Brain pericyte (primary cell): ENCODE data around the gene FRAS1.
"Not testable (repeated sequence)": the region's sequence is repeated elsewhere in the genome, so short reads cannot be mapped to it uniquely, and the experiment has no call there.

Source experiments
- DNase-seq: peaks from one replicate; pipeline ENCODE4 v3.0.0-alpha.2; 2012; ENCODE audit warnings: low read depth, low spot score

Gene FRAS1

GRCh38 chr4:78275450-78275849, 218.3 kb downstream of the FRAS1 start:
- DNase-seq, result not testable (repeated sequence)

DNA sequence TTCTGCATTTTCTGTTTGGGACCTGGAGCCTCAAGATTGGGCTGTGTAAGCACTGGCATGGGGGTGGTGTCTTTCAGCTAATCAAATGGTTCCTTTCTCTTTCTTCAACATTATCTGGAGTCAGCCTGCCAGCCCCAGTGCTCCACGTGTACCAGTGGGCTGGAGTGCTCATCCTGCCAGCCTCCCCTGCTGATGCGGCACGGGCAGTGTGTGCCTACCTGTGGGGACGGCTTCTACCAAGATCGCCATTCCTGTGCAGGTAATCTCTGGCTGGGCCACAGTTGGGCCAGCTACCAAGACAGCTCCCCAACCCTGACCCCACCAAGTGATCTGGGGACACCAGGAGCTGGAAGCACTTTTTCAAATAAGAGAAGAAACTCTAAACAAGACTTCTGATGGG, 229.2 kb downstream of the FRAS1 start:
- no peak for DNase-seq

DNA sequence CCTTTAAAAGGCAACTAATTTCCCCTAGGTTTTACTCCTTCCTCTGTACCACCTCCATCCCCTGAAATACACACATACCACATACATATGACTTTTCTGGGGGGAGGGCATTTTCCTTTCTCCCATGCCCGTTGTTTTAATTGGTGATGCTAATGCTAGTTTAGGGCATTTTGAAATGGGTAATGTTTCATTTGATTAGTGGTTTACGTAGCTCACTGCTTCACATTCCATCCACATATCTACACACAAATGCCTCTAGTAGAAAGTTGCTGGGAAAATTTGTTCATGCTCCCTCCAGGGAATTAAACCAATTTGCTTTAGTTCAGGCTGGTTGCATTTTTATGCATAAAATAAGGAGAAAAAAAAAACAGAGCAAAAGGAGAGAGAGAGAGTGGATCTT, 231.2 kb downstream of the FRAS1 start:
- DNase-seq, result no peak

DNA sequence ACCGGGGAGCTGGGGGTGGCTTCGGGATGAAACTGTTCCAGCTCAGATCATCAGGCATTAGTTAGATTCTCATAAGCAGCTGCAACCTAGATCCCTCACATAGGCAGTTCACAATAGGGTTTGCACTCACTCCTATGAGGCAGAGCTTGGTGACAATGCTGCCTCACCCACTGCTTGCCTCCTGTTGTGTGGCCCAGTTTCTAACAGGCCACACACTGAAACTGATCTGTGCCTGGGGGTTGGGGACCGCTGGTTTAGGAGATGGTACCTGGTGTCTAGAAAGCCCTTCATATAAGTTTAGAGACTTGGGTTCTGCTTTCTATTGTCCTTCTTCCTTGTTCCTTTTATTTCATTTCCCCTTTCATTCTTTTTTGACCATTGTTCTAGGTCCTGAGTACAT, 234.2 kb downstream of the FRAS1 start:
- no peak for DNase-seq

DNA sequence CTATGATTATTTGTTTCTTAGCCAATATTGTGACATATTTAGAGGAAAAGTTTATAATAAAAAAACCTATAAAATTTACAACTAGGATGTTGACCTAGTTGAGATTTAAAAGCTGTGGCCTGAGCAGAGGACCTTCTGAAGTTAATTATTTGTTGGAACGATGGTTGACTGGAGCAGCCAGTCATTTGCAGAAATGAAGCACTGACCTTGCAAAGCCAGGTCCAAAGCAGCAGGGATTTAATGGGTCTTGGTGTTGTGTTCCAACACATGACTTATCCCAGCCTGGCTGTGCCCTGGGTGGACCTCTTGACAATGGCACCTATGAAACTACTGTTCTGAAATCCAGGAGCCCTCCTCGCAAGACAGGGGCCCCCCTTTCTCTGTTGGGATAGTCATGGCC, 235.2 kb downstream of the FRAS1 start:
- no peak for DNase-seq

DNA sequence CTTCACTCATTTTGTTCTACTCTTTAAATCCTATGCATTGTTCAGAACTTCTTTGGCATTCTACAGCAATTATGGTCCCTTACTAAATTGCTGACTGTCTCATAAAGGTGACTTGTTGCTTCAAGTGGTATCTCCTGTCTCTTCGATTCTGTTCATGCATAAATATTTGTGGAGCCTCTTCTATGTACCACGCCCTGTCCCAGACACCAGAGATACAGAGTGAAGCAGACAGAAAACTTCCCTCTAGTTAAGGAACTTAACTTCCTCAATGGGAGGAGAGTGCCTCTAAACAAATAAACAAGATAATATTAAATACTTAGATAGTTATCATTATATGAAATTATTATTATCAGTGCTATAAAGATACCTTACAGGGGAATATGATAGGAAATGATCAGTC, 235.7 kb downstream of the FRAS1 start:
- no peak for DNase-seq

GRCh38 chr4:78293348-78293747, 236.2 kb downstream of the FRAS1 start:
- DNase-seq, result no peak

- DNase-seq, result no peak
Measured at GRCh38 chr4:78293821-78294301, 236.7 kb downstream of the FRAS1 start.

GRCh38 chr4:78296261-78296660, 239.1 kb downstream of the FRAS1 start:
- DNase-seq, result no peak

DNA sequence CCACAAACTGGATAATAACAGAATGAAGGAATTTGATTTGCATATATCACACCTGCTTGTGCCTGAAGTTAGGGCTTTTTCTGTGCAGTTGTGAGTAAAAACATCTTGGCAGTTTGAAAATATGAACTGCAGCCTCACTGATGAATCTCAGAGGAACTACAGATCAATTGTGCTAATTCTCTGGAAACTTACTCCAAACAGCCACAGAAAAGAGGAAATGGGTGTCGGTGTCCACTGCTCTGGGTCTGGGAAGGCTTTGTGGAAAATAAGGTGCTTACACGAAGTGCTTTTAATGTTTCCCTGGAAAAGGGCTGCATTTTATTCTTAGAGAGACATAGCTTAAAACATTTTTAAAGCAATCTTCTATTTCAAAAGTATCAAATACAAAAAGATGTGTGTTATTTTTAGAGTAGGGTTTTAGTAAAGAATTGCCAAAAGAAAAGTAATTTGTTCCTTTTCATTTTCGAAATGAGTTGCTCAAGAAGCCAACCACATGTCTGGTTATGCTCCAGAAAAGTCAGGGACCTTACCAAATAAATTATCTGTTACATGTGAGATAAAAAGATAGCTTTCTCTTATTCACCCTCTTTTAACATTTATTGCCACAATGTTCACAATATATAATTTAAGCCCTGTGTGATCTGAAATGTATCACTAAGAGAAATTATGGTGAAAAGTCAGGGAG, 240.1 kb downstream of the FRAS1 start:
- DNase-seq, result no peak

GRCh38 chr4:78298618-78299017, 241.5 kb downstream of the FRAS1 start:
- DNase-seq, result no peak

GRCh38 chr4:78299565-78299972, 242.4 kb downstream of the FRAS1 start:
- no peak for DNase-seq

GRCh38 chr4:78307263-78307662, 250.1 kb downstream of the FRAS1 start:
- not testable (repeated sequence) for DNase-seq

- no peak for DNase-seq
Measured at GRCh38 chr4:78308517-78308916, 251.4 kb downstream of the FRAS1 start.

- DNase-seq, result no peak
Measured at GRCh38 chr4:78309352-78309751, 252.2 kb downstream of the FRAS1 start.

DNA sequence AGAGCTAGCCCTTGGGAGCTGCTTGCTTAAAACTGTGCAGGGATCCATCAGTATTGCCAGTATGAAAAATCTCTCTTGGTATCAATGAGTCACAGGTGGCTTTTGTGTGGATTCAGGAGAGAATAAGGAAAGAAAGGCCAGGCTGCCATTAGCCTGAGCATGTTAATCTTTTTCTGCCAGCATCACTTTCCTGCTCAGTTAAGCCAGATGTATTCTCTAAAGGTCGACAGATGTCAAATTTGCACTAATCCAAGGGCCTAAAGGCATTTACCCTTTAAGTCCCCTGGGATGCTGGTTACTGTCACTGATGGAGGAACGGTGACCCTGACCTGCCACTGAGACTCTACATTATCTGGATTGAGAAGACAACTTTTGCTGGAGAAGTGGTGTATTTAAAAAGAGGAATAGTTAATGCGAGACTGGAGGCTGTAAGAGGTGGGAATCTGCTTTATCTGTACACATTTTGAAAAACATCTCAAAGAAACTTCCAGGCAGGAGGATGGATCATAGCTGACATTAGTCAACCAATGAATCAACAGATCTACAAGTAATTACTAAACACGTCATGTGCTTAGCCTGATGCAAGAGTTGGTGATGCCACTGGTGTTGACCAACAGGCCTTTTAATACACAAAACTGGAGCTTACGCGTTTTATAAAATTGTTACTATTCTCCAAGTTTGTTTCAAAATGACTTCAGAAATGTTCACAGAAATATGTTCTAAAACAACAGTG, 253.1 kb downstream of the FRAS1 start:
- no peak for DNase-seq

DNA sequence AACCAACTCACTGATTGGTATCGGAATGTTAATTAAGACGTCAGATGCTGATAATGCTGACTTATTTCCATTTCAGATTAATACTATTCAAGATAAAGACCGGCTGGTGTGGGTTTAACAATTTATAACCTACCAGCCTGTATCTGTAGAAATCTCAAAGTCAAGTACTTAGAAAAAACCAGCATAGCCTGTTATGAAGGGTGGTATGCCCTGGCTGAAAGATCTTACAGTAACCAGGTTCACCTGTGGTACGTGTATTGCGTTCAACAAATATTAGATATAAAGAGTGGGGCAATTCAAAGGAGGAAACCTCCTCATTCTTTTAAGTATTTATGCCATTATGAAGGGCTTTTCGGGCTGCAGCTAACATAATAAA, 253.6 kb downstream of the FRAS1 start:
- no peak for DNase-seq

DNA sequence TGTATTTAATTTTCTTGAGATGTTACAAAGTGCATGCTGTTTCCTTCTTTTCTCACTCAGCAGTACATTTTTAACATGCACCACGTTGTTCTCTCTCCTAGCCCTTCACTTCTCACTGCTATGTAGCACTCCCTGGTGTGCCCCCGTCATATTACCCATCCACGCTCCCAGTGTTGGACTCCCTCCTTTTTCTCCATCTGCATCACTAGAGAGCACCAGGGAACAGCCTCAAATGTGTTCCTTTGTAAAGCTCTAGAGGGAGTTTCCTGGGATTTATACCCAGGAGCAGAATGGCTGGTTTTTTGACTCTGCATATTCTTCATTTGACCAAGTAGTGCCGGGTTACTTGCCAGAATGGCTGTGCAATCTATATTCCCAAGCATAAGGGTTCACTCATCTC, 254.2 kb downstream of the FRAS1 start:
- DNase-seq, result no peak

DNA sequence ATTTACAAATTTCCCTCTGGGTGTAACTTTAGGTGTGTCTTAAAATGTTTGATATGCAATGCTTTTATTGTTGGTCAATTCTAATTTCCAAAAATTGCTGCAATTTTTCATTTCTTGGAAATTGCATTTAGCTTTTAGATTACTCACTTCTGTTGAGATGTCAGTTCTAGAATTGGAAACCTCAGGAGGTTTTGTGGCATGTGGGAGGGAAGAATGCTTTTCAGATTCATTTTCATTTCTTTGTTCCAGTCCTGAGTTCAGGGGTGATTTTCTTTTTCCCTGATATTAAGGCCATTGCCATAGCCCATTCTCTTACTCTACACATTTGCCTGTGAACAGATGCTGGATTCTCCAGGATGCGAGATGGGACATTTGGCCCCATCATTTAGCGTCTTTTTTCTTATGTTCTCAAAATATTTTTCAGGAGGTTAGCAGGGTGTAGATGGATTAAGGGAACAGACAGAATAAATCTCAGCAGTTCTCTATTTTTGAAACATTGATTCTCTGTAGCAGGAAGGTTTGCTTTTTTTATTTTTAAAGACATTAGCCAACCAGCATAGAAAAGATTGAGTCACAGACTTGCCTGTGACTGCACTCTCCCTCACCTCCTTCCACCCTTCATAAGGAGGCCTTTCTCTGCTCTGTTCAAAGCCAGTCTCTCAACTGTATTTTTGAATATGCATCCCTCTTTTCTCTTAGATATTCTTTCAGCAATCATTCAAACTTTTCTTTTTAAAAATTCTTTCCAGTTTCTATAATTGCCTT, 256.0 kb downstream of the FRAS1 start:
- DNase-seq, result no peak

DNA sequence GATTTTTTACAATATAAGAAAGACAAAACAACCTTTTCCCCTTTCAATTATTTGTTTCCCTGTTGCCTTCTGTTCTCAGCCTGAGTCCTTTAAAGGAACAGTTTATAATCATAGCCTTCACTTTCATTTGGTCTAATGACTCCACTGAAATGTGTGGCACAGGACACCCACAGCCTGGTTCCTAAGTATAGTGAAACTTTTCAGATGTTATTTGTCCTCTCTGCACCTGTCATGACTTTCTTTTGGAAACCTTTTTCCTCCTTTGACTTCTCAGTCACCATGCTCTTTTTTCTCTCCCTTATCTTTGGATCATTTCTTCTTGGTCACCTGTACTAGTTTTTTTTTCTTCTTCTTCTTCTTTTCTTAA, 256.6 kb downstream of the FRAS1 start:
- DNase-seq, result no peak

DNA sequence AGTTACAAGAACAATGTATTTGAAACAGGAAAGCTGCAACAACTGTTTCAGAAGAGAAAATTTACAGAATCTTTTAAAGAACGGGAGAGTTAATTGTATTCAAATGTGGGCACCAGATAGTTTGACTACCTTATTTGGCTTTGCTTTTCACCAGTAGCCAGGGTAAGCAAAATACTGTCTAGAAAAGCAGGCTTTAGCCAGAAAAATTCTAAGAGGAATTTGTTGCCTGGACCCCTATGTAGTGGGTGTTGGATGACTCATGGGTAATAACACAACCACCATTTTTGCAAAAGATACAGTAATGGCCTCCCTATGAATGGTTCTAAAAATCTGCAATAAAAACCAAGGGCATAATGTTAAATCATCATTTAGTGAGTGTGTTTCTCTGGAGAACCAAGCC, 261.0 kb downstream of the FRAS1 start:
- DNase-seq, result no peak

GRCh38 chr4:78320349-78320935, 263.3 kb downstream of the FRAS1 start:
- DNase-seq, result no peak
